CD4-positive, alpha-beta T cell treated with Interleukin-4 for 4 hours (primary cell): ENCODE measurements around the gene GPR152.
"Not testable (repeated sequence)": the region's sequence is repeated elsewhere in the genome, so short reads cannot be mapped to it uniquely, and the experiment has no call there.

Experiments used
- DNase-seq: peaks from one replicate; pipeline ENCODE4 v3.0.0-alpha.2; 2020

Gene GPR152

GRCh38 chr11:67486481-67487195 lies 34.1 kb upstream of the GPR152 start:
- DNase-seq, result no peak

DNA sequence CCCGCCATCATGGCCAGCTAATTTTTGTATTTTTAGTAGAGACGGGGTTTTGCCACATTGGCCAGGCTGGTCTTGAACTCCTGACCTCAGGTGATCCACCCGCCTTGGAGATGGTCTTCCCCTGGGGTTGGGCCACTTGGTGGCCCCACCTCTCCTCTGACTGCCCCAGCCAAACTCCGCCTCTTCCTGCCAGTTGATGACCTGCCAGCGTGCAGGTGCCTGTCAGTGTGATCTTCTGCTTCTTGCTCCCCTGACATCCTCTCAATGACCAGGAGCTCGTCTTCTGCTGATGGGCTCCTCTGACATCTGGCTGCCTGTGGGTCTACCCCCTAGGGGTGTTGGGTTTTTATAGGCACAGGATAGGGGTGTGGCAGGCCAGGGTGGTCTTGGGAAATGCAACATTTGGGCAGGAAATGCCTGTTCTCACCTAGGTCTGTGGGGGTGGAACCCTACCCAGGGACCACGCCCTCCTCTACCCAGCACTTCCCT lies 33.4 kb upstream of the GPR152 start:
- peak; percentile 54 for DNase-seq

GRCh38 chr11:67484847-67485311 lies 32.4 kb upstream of the GPR152 start:
- DNase-seq, result peak; percentile 62

GRCh38 chr11:67483831-67484665 lies 31.5 kb upstream of the GPR152 start:
- peak; percentile 51 for DNase-seq

DNA sequence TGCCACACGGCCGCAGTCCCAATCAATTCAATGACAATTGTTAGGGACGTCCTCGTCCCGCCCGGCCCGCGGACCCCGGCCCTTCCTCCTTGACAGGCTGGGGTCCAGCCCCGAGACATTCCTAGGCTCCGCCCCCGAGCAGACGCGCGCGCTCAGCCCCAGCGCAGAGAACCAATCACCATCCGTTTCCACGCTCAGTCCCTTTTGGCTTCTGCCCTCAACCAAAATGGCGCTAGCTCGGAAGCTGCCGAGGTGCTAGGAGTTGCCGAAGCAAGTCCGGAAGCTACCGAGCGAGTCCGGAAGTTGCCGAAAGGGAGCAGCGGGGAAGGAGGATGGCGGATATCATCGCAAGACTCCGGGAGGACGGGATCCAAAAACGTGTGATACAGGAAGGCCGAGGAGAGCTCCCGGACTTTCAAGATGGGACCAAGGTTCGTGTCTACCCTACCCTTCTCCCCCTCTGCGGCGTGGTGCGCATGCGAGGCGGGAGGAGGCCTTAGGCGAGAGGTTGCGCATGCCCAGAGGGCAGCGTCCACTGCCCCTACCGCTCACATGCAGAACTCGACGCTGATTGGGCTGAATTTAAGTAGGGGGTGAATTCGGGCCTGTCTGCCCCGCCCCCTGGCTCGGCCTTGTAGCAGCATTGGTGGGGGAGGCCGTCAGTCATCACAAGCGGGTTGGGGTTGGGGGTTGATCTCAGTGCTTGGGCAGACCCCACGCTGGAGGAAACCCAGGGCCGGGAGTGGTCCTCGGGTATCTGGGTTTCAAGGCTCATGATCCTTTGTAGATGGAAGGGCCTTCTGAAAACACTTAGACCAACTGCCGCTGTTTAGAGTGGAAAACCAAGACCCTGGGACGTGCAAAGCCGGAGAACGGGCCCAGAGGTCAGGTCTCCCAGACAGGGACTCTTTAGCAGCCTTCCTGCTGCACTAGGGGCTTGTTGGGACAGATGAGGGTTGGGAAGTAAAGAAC lies 30.6 kb upstream of the GPR152 start, which contains the start of gene AIP:
Gene AIP (plus strand): TSS at position 200 of the 972 bp plus-strand sequence. CDS start 133 bp downstream, at position 333.
- DNase-seq, result peak; percentile 98

GRCh38 chr11:67482275-67482826 lies 29.8 kb upstream of the GPR152 start:
- peak; percentile 45 for DNase-seq

- DNase-seq, result not testable (repeated sequence)
These were observed 25.0 kb upstream of the GPR152 start for GRCh38 chr11:67477344-67478050.

DNA sequence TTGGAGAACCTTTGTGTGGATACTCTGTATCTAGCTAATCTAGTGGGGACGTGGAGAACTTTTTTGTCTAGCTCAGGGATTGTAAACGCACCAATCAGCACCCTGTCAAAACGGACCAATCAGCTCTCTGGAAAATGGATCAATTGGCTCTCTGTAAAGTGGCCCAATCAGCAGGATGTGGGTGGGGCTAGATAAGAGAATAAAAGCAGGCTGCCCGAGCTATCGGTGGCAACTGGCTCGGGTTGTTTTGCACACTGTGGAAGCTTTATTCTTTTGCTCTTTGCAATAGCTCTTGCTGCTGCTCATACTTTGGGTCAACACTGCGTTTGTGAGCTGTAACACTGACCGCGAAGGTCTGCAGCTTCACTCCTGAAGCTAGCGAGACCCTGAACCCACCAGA lies 24.2 kb upstream of the GPR152 start:
- DNase-seq, result not testable (repeated sequence)

DNA sequence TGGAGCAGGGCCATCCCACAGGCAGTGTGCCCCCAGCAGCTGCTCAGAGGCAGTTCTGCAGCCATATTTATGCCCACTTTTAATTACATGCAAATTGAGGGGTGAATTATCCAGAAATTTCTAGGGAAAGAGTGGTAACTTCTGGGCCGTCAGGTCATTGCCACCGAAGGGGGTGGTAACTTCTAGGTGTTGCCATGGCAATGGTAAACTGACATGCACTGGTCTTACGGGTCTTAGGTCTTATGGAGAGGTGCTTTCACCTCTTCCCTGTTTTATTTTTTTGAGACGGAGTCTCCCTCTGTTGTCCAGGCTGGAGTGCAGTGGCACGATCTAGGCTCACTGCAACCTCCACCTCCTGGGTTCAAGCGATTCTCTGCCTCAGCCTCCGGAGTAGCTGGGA lies 20.4 kb upstream of the GPR152 start:
- no peak for DNase-seq

GRCh38 chr11:67470337-67471002 lies 17.9 kb upstream of the GPR152 start:
- no peak for DNase-seq

- no peak for DNase-seq
These were observed 16.9 kb upstream of the GPR152 start for GRCh38 chr11:67469508-67469811.

DNA sequence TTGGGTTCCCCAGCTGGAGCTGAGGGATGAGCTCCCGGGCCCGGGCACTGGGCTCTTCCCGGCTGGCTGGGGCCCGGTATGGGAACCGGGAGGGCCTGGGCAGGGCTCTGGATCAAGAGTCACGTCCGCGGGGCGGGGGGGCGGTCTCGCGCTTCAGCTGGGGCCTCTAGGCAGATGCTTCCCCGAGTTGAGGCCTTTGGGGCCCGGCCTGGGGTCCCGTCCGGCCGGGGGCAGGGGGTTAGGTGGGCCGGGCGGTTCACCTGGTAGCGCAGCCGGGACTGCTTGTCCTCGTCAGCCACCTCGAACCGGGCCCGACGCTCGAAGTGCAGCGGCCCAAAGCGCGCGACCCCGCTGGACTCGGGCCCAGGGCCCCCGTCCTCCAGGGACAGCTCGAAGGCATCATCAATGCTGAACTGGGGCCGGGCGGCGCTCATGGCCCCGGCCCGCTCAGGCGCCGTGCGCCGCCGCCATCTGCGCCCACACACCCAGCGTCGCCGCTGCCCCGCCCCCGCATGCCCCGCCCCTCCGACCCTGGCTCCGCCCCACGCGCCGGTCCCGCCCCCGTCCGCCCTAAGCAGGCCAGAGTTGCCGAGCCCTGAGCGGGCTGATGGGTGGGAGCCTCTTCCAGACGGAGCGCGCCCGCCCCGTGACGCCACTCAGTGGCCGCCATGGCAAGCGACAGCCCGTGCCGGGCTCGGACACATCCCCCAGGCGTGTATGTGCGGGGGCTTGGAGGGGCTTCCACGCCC lies 16.4 kb upstream of the GPR152 start, which contains the start of gene TMEM134:
Gene TMEM134 (minus strand): TSS at position 493 of the 749 bp plus-strand sequence. CDS start 59 bp downstream, at position 434.
- peak; percentile 91 for DNase-seq

DNA sequence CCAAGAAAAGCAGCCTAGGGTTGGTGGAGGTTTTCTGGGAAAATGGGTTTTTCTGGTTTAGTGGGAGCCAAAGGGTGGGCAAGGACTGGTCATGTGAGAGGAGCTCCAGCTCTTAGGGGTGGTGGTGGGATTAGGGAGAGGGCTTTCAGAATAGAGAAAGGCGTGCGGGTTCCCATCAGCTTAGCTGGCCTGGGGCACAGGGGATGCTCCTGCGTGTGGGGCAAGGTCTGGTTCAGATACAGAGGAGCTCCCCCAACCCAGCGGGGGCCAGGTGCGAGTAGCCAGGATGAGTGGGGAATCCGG lies 15.9 kb upstream of the GPR152 start:
- no peak for DNase-seq

GRCh38 chr11:67468056-67468455 lies 15.5 kb upstream of the GPR152 start:
- no peak for DNase-seq

- DNase-seq, result no peak
These were observed 14.6 kb upstream of the GPR152 start for GRCh38 chr11:67466962-67467771.

DNA sequence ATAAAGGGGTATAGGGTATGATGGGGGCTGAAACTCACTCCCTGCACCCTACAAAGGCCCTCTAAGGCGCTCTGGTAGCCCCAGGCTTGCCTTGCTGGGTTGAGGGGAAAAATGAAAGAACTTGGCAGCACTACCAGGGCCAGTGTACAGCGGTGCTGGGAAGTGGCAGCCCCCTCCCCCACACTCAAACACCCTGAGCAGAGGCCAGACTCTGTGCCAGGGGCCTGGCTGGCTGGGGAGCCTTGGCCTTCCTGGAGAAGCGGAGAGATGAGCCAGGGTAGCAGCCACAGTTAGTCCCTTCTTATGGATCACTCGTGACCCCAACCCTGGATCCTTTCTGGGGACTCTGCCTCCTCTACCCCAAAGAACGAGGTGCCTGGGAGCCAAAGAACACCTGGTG lies 13.8 kb upstream of the GPR152 start:
- DNase-seq, result no peak

GRCh38 chr11:67465530-67465929 lies 13.0 kb upstream of the GPR152 start:
- not testable (repeated sequence) for DNase-seq

- DNase-seq, result no peak
These were observed 12.6 kb upstream of the GPR152 start for GRCh38 chr11:67465189-67465510.

- DNase-seq, result peak; percentile 93
These were observed 12.1 kb upstream of the GPR152 start for GRCh38 chr11:67464411-67465188.
